Measurements from ENCODE around the gene HOXD12.

The HOXD12 gene

DNA sequence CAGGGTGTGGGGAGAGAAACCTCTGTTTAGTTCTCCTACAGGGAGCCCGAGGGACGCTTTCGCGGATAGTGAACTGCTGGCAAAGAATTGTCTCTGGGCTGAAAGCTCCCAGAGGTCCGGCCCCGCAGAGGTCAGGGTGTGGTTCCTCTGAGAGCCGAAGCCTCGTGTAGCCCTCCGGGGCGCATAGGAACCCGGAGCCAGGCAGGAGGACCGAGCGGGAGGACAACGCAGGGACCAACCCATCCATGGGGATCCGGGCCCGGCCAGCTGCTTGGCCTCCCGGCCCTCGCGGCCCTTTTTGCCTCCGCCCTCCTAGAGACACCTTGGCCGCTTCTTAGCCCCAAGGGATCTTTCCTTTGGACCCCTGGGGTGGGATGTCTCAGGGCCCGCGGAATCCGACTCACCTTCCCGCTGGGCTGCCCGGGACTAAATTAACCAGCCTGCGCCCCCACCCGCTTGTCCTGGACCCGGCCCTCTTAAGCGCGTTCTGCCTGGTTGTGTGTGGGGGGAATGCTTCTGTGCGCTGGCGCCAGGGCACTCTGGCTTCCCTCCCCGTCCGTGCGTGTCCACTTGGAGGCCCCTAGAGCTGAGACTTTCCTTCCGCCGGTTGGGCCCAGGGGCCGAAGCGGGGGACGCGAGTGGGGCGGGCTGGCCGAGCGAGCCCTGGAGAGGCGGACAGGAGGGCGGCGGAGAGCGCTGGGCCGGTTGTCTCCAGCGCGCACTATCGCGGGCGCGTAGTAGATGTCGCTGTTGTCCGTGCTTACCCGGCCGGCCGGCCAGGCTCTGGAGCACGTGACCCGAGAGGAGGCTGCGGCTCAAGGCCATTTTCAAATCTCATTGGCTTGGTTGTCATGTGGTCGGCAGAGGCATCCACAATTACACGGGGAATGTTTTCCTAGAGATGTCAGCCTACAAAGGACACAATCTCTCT is 16.6 kb downstream of the HOXD12 start, which contains the start of gene HOXD10:
Gene HOXD10 (plus strand): TSS at position 896 of the 931 bp plus-strand sequence. CDS start 56 bp downstream, outside the sequence.
- DNase-seq (ENCODE audit: low read depth in 1 of 2, low spot score in 1 of 2): no peak
- TF ChIP-seq JUND (IDR thresholded peaks at IDR 0.05; ENCODE audit: low read depth): no peak
- in situ Hi-C loops (cut with HindIII; ENCODE audit: low pct_unique_long_range_greater_than_20kb, low sequenced_read_pairs): no loop called here

DNA sequence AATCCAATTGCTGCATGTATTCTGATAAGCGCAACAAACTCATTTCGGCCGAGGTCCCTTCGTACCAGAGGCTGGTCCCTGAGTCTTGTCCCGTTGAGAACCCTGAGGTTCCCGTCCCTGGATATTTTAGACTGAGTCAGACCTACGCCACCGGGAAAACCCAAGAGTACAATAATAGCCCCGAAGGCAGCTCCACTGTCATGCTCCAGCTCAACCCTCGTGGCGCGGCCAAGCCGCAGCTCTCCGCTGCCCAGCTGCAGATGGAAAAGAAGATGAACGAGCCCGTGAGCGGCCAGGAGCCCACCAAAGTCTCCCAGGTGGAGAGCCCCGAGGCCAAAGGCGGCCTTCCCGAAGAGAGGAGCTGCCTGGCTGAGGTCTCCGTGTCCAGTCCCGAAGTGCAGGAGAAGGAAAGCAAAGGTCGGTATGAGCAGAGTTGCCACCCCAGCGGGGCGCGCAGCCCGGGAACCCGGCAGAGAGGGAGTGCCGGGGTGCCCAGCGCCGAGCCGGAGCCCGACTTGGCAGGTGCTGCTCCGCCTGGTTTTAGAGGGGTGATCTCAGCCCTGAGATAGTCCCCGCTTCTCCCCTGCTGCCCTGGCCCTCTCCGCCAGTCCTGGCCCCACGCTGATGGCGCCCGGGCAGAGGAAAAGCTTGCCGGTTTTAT is 17.7 kb downstream of the HOXD12 start:
- DNase-seq (ENCODE audit: low read depth in 1 of 2, low spot score in 1 of 2): no peak
- in situ Hi-C loops (cut with HindIII; ENCODE audit: low pct_unique_long_range_greater_than_20kb, low sequenced_read_pairs): no loop called here
- no peak for TF ChIP-seq JUND (IDR thresholded peaks at IDR 0.05; ENCODE audit: low read depth)

DNA sequence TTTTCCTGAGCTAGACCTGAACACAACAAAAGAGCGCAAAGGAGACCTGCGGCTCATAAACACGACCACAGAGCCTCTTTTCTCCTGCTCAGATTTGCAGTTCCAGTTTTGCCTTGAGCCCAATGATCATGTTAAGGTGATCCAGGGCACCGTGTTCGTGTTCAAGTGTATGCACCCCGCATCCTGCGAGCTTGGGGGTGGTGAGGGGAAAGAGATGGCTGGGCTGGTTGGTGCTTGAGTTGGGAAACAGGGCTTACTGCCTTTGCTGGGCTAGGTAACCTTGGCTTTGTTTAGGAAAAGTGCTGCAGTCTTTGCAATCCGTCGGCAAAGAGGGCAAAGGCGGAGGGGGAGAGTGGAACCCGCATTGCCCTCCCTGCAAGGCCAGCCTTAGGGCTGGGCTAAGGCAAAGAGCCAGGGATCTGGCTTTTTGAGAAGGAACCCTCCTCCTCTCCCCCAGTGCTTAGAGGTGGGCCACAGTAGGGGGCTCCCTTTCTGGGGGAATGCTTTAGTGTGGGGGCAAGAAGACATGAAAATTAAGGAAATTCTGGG is 18.3 kb downstream of the HOXD12 start:
- no peak for TF ChIP-seq JUND (IDR thresholded peaks at IDR 0.05; ENCODE audit: low read depth)
- in situ Hi-C loops (cut with HindIII; ENCODE audit: low pct_unique_long_range_greater_than_20kb, low sequenced_read_pairs): no loop called here
- DNase-seq (ENCODE audit: low read depth in 1 of 2, low spot score in 1 of 2): no peak

DNA sequence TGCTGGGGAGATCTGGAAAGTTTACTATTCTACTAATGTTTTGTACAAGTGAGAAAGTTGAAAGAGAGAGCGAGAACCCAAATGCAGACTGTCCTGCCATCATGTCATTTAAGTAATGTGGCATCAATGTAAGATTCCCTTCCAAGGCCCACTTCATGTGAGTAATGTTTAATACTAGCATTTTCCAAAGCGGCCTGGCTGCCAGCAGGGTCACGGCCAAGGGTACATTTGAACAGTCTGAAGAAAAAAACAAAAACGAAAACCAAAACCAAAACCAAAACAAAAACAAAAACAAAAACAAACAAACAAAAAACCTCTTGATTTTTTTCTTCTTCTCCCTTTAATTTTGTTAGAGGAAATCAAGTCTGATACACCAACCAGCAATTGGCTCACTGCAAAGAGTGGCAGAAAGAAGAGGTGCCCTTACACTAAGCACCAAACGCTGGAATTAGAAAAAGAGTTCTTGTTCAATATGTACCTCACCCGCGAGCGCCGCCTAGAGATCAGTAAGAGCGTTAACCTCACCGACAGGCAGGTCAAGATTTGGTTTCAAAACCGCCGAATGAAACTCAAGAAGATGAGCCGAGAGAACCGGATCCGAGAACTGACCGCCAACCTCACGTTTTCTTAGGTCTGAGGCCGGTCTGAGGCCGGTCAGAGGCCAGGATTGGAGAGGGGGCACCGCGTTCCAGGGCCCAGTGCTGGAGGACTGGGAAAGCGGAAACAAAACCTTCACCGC is 19.2 kb downstream of the HOXD12 start:
- peak; percentile 77 to 81 for DNase-seq (ENCODE audit: low read depth in 1 of 2, low spot score in 1 of 2)
- TF ChIP-seq JUND (IDR thresholded peaks at IDR 0.05; ENCODE audit: low read depth): no peak
- in situ Hi-C loops (cut with HindIII; ENCODE audit: low pct_unique_long_range_greater_than_20kb, low sequenced_read_pairs): no loop called here

DNA sequence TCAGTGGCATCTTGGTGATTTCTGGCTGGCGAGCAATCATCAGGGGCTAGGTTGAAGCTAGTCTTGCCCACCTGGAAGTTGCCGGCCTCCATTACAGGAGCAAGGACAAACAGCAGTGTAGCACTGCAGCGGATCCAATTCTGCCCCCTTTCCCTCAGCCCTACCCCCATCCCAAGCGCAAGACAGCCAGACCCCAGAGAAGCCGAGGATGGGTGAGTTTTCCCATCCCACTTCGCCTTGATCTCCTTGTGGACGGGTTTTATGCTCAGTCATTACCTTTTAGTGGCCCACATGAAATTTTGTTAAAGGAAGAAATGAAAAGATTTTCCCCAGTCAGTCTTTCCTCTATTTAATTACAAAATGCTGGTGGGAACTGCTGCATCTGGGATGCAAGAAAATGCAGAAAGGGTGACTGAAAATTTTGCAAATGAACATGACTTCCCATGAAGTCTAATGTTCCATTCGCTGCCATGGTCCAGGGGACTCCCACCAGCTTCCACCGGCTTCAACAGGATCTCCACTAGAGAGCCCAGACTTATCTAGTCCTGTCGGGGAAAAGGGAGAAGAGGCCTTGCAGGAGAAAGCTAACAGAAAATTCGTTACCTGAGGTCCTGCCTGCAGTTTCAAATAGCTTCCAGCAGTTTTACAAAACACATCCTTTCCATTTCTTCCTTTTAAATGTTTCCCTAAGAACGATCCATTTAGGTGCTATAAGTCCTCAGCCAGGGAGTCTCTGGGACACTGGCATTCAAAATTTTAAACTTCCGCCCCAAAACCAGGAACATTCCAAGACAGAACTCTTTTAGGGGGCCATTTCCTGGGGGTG is 21.0 kb downstream of the HOXD12 start:
- TF ChIP-seq JUND (IDR thresholded peaks at IDR 0.05; ENCODE audit: low read depth): no peak
- DNase-seq (ENCODE audit: low read depth in 1 of 2, low spot score in 1 of 2): no peak
- in situ Hi-C loops (cut with HindIII; ENCODE audit: low pct_unique_long_range_greater_than_20kb, low sequenced_read_pairs): no loop called here

DNA sequence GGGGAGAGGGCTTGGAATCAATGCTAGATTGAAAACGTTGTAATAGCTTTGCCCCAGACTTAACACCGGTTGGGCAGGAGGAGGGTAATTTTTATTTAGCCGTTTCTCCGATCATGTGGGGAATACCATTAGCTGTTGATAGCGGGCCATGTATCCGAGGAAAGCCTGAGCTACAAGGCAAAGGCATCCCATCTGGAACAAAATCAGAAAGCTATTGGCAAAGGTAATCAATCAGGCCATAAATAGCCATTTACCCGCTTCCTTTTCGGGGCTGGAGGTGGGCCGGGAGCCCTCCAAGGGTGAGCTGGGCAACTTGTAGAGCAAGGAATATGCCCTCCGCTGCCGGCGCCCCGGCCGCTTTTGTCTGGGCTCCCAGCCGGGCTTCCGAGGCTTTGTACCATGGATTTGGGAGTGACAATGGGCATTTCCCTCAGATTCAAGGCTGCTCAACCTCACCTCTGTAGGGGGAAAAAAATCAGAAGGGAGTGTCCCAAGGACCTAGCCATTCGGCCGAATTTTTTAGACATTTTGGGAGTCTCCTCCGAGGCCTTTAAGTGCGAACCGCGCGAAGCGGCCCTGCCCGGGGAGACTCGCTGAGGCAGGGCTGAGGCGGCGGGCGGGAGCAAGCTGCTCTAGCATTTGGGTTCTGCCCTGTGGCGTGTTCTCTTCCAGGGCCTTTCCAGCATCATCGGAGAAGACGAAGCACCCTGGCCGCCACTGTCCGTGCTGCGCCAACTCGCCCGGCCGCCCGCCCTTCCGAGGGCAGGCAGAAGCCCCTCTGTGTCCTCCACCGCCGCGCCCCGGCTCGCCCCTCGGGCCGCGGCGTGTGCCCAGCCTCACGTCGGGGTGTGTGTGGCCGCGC is 21.8 kb downstream of the HOXD12 start:
- in situ Hi-C loops (cut with HindIII; ENCODE audit: low pct_unique_long_range_greater_than_20kb, low sequenced_read_pairs): no loop called here
- no peak for TF ChIP-seq JUND (IDR thresholded peaks at IDR 0.05; ENCODE audit: low read depth)
- no peak for DNase-seq (ENCODE audit: low read depth in 1 of 2, low spot score in 1 of 2)

DNA sequence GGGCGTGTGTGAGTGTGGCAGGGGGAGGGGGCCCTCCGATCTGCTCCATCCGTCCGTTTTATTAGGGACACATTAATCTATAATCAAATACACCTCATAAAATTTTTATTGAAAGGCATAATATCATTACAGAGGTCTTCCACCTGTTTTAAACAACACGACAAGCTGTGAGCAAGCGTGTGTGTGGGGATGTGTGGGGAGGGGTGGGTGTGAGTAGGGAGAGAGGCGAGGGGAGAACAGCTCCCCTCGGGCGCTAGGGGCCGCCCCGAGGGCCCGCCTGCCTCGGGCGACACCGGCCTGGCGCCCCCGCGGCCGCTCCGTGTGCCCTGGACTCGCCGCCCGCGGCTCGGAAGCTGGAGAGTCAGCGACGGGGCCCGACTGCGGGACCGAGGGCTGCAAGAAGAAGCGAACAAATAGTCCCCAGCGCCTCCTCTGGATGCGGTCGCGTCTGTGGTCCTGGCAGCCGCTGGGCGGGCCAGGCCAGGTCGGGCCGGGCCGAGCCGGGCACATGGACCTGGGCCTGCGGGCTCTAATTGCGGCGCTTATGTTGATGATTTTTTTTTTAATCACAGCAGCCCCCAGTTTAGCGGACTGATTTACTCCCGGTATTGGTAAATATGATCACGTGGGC is 22.6 kb downstream of the HOXD12 start:
- in situ Hi-C loops (cut with HindIII; ENCODE audit: low pct_unique_long_range_greater_than_20kb, low sequenced_read_pairs): no loop called here
- no peak for TF ChIP-seq JUND (IDR thresholded peaks at IDR 0.05; ENCODE audit: low read depth)
- DNase-seq (ENCODE audit: low read depth in 1 of 2, low spot score in 1 of 2): no peak

DNA sequence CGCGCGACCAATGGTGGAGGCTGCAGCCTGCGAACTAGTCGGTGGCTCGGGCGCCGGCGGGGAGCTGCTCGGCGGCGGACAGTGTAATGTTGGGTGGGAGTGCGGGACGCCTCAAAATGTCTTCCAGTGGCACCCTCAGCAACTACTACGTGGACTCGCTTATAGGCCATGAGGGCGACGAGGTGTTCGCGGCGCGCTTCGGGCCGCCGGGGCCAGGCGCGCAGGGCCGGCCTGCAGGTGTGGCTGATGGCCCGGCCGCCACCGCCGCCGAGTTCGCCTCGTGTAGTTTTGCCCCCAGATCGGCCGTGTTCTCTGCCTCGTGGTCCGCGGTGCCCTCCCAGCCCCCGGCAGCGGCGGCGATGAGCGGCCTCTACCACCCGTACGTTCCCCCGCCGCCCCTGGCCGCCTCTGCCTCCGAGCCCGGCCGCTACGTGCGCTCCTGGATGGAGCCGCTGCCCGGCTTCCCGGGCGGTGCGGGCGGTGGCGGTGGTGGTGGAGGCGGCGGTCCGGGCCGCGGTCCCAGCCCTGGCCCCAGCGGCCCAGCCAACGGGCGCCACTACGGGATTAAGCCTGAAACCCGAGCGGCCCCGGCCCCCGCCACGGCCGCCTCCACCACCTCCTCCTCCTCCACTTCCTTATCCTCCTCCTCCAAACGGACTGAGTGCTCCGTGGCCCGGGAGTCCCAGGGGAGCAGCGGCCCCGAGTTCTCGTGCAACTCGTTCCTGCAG is 23.3 kb downstream of the HOXD12 start, which contains the start of gene HOXD9:
Gene HOXD9 (plus strand): TSS at position 37 of the 728 bp plus-strand sequence. CDS start 50 bp downstream, at position 87.
- in situ Hi-C loops (cut with HindIII; ENCODE audit: low pct_unique_long_range_greater_than_20kb, low sequenced_read_pairs): no loop called here
- no peak for DNase-seq (ENCODE audit: low read depth in 1 of 2, low spot score in 1 of 2)
- no peak for TF ChIP-seq JUND (IDR thresholded peaks at IDR 0.05; ENCODE audit: low read depth)

DNA sequence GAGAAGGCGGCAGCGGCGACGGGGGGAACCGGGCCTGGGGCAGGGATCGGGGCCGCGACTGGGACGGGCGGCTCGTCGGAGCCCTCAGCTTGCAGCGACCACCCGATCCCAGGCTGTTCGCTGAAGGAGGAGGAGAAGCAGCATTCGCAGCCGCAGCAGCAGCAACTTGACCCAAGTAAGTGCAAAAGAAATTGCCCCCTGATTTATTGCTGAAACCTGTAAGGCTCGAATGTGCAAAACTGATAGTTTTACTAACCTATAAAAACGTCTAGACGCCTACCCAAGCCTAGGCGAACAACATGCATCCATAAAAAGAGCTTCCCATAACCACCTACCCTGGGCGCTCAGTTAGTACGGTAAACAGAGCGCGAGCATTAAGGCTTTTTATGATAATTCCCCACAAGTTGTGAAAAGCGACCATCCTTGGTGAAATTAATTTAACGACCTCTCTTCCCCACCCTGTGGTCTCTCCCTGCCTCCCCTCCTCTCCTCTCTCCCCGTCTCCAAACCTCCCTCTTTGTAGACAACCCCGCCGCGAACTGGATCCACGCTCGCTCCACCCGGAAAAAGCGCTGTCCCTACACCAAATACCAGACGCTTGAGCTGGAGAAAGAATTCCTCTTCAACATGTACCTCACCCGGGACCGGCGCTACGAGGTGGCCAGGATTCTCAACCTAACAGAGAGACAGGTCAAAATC is 24.0 kb downstream of the HOXD12 start:
- DNase-seq (ENCODE audit: low read depth in 1 of 2, low spot score in 1 of 2): no peak
- in situ Hi-C loops (cut with HindIII; ENCODE audit: low pct_unique_long_range_greater_than_20kb, low sequenced_read_pairs): no loop called here
- TF ChIP-seq JUND (IDR thresholded peaks at IDR 0.05; ENCODE audit: low read depth): no peak

Measured in T47D (cell line).